H1 (cell line): ENCODE measurements around the gene NAV2.

Experiments used
- CREB1 ChIP-seq: IDR thresholded peaks from 2 replicates; pipeline ENCODE4 v1.6.1; 2012; ENCODE audit warnings: inconsistent platforms
- POLR2A ChIP-seq, 2 experiments: IDR thresholded peaks; 1 replicate in 1 of 2; 2 replicates in 1 of 2; pipeline ENCODE4 v1.6.1; 2011; ENCODE audit warnings: low read depth in 2 of 2, low read length in 2 of 2, mild to moderate bottlenecking in 2 of 2; ENCODE audit errors: control extremely low read depth in 1 of 2
- POLR2AphosphoS5 ChIP-seq: IDR thresholded peaks from 2 replicates; pipeline ENCODE4 v1.6.1; 2011; ENCODE audit warnings: low read depth, low read length
- POU5F1 ChIP-seq: IDR thresholded peaks from 2 replicates; pipeline ENCODE4 v1.6.1; 2011; ENCODE audit warnings: low read depth, mild to moderate bottlenecking, low read length, moderate library complexity
- SP1 ChIP-seq: IDR thresholded peaks from 2 replicates; pipeline ENCODE4 v1.6.1; 2011; ENCODE audit warnings: low read depth, low read length
- SP2 ChIP-seq: IDR thresholded peaks from 2 replicates; pipeline ENCODE4 v1.6.1; 2012; ENCODE audit warnings: mild to moderate bottlenecking, low read length, inconsistent platforms
- TF ChIP-seq, protein P1 (sequence below): IDR thresholded peaks from 2 replicates; pipeline ENCODE4 v1.6.1; 2012; ENCODE audit warnings: inconsistent platforms
- TF ChIP-seq, protein P2 (sequence below): IDR thresholded peaks from 2 replicates; pipeline ENCODE4 v1.6.1; 2011; ENCODE audit warnings: low read depth, mild to moderate bottlenecking, low read length; ENCODE audit not compliant: insufficient read depth
- TF ChIP-seq, protein P3 (sequence below), 3 experiments: IDR thresholded peaks; 1 replicate in 2 of 3; 2 replicates in 1 of 3; pipeline versions ENCODE4 v1.5.1 to v1.6.1; 2011; ENCODE audit warnings: low read length in 3 of 3, mild to moderate bottlenecking in 3 of 3, inconsistent platforms in 2 of 3, low read depth in 1 of 3, moderate library complexity in 1 of 3; ENCODE audit not compliant: insufficient read depth in 1 of 3; ENCODE audit errors: control extremely low read depth in 1 of 3
- TF ChIP-seq, protein P4 (sequence below): IDR thresholded peaks from 2 replicates; pipeline ENCODE4 v1.6.1; 2012; ENCODE audit warnings: low read length, inconsistent platforms

DNA sequence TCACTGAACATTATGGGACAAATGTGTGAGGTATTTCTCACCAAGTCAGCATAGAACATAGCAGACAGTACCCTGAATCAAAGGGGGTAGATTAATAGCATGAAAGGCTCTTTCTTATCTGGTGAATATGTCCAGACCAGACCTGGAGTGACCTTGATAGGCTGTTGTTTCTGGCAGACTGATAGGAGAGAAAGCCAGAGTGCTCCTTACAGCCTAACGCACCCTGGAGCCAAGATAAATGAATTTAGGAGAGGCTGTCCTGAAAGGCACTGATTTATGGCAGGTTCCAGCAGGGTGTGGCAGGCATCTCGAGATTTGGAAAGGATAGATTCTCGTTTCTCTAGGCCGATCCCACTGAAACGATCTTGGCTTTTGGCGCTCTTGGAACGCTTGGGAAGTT is 243.0 kb downstream of the NAV2 start:
- TF ChIP-seq POLR2A (IDR thresholded peaks at IDR 0.05; ENCODE audit: control extremely low read depth in 1 of 2, low read depth in 2 of 2, low read length in 2 of 2) (no peak), CREB1 (no peak), POU5F1 (no peak), POLR2AphosphoS5 (no peak), SP2 (no peak), SP1 (no peak)
- TF ChIP-seq, protein P1, sequence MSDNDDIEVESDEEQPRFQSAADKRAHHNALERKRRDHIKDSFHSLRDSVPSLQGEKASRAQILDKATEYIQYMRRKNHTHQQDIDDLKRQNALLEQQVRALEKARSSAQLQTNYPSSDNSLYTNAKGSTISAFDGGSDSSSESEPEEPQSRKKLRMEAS: no peak
- TF ChIP-seq, protein P2, sequence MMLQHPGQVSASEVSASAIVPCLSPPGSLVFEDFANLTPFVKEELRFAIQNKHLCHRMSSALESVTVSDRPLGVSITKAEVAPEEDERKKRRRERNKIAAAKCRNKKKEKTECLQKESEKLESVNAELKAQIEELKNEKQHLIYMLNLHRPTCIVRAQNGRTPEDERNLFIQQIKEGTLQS: no peak
- TF ChIP-seq, protein P3, sequence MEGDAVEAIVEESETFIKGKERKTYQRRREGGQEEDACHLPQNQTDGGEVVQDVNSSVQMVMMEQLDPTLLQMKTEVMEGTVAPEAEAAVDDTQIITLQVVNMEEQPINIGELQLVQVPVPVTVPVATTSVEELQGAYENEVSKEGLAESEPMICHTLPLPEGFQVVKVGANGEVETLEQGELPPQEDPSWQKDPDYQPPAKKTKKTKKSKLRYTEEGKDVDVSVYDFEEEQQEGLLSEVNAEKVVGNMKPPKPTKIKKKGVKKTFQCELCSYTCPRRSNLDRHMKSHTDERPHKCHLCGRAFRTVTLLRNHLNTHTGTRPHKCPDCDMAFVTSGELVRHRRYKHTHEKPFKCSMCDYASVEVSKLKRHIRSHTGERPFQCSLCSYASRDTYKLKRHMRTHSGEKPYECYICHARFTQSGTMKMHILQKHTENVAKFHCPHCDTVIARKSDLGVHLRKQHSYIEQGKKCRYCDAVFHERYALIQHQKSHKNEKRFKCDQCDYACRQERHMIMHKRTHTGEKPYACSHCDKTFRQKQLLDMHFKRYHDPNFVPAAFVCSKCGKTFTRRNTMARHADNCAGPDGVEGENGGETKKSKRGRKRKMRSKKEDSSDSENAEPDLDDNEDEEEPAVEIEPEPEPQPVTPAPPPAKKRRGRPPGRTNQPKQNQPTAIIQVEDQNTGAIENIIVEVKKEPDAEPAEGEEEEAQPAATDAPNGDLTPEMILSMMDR (IDR thresholded peaks at IDR 0.05; ENCODE audit: control extremely low read depth in 1 of 3, insufficient read depth in 1 of 3, low read depth in 1 of 3, low read length in 3 of 3): no peak
- TF ChIP-seq, protein P4, sequence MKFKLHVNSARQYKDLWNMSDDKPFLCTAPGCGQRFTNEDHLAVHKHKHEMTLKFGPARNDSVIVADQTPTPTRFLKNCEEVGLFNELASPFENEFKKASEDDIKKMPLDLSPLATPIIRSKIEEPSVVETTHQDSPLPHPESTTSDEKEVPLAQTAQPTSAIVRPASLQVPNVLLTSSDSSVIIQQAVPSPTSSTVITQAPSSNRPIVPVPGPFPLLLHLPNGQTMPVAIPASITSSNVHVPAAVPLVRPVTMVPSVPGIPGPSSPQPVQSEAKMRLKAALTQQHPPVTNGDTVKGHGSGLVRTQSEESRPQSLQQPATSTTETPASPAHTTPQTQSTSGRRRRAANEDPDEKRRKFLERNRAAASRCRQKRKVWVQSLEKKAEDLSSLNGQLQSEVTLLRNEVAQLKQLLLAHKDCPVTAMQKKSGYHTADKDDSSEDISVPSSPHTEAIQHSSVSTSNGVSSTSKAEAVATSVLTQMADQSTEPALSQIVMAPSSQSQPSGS: no peak
